Body of pancreas (tissue), 4 donors: Measurements from ENCODE around the gene LRRC8C.

Experiments used
- CTCF ChIP-seq, 7 experiments: fragments of 450-650 bp in 4 of 7; fragments of 200-600 bp in 3 of 7; sonication (generic) in 3 of 7; IDR thresholded peaks; one replicate each; pipeline ENCODE4 v1.5.1; 2016 to 2019; ENCODE audit warnings: antibody characterized with exemption in 7 of 7
- POLR2A ChIP-seq, 3 donors: fragments of 450-650 bp; IDR thresholded peaks; one replicate each; pipeline ENCODE4 v1.6.1; 2016; ENCODE audit warnings: antibody characterized with exemption in 3 of 3, mild to moderate bottlenecking in 2 of 3

GRCh38 chr1:89688607-89689006, 55.7 kb downstream of the LRRC8C start:
- no peak for TF ChIP-seq CTCF (IDR thresholded peaks at IDR 0.05)
- TF ChIP-seq POLR2A (IDR thresholded peaks at IDR 0.05): no peak
